ENCODE results near the gene VTI1A.

DNA sequence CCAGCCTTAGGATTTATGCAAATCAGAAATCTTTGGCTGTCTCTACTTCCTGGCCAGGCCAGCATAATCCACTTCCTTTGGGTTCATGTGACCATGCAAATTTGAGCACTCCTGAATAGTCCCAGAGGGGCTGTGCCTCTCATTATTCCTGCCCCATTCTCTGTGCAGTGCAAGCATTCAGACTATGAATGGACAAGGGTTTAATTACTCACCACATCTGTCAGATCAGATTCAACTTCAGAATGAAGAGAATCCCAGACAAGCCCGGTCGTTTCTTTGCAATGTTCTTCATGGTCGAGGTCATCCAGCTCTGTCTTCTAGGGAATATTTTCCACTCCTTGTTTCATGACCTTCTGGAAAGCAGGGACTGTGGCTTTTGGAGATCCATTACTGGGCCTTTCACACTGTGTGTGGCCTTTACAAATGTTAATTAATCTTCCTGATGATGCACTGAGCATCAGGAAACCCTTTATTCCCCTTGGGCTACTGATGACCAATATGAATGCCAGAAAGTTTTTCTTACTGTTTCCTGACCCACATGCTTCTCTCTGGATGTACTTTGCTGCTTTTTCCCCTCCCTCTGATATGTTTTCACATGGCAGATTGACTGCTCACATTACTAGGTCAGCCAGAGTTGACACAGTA lies 285.4 kb downstream of the VTI1A start:
- TF ChIP-seq, protein P1, sequence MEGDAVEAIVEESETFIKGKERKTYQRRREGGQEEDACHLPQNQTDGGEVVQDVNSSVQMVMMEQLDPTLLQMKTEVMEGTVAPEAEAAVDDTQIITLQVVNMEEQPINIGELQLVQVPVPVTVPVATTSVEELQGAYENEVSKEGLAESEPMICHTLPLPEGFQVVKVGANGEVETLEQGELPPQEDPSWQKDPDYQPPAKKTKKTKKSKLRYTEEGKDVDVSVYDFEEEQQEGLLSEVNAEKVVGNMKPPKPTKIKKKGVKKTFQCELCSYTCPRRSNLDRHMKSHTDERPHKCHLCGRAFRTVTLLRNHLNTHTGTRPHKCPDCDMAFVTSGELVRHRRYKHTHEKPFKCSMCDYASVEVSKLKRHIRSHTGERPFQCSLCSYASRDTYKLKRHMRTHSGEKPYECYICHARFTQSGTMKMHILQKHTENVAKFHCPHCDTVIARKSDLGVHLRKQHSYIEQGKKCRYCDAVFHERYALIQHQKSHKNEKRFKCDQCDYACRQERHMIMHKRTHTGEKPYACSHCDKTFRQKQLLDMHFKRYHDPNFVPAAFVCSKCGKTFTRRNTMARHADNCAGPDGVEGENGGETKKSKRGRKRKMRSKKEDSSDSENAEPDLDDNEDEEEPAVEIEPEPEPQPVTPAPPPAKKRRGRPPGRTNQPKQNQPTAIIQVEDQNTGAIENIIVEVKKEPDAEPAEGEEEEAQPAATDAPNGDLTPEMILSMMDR (IDR thresholded peaks at IDR 0.05) = no peak
- no peak for TF ChIP-seq POLR2A (IDR thresholded peaks at IDR 0.05)

All from uterus (tissue), 2 donors.